Pancreas (tissue), 10 donors: Measurements from ENCODE around the gene KCNB1. TPM values are rescaled to one million over a fixed set of nuclear protein-coding genes. Genes with fewer than 3 reads are reported as not detected.

Source experiments
- ATAC-seq, 4 donors: fragments of 200-7000 bp; cut with Tn5 transposase; one replicate each; pipeline versions ENCODE4 v1.8.0 to v1.9.1; 2020; ENCODE audit warnings: mild to moderate bottlenecking in 4 of 4, moderate library complexity in 4 of 4
- DNase-seq, 6 donors: peaks; one replicate each; pipeline ENCODE4 v3.0.0-alpha.2; 2020
- FAIRE-seq: peaks from 2 replicates; lab custom pipeline; 2012; peaks lifted over from hg19 to GRCh38; lab: Jason Lieb, UNC
- H3K27ac ChIP-seq, 4 donors: fragments of 200-600 bp; sonication (generic); 1 replicate in 3 of 4; 2 replicates in 1 of 4; pipeline versions ENCODE4 v1.5.0 to v1.8.0; 2020
- H3K27me3 ChIP-seq, 4 donors: fragments of 200-600 bp; one replicate each; pipeline ENCODE4 v1.8.0; 2021
- H3K36me3 ChIP-seq, 3 donors: fragments of 200-600 bp; sonication (generic) in 1 of 3; one replicate each; pipeline versions ENCODE4 v1.5.0 to v1.8.0; 2020 to 2021
- H3K4me1 ChIP-seq, 3 donors: fragments of 200-600 bp; one replicate each; pipeline ENCODE4 v1.8.0; 2021
- H3K4me3 ChIP-seq, 4 donors: fragments of 200-600 bp; sonication (generic) in 2 of 4; one replicate each; pipeline versions ENCODE4 v1.5.0 to v1.8.0; 2020 to 2021
- H3K9me3 ChIP-seq, 4 donors: fragments of 200-600 bp; one replicate each; pipeline ENCODE4 v1.8.0; 2021
- CTCF ChIP-seq, 4 donors: fragments of 200-600 bp; sonication (generic) in 3 of 4; IDR thresholded peaks; one replicate each; pipeline versions ENCODE4 v1.5.0 to v1.8.0; 2021; ENCODE audit warnings: antibody characterized with exemption in 4 of 4
- WGBS, 2 donors: extraction: QIAGEN DNeasy Blood & Tissue Kit; methylation state at CpG; one replicate each; pipeline ENCODE4 v1.1.7; 2013; 5-methylcytosine and 5-hydroxymethylcytosine counted together
- intact Hi-C, 3 donors: fragments of 100-400 bp; cut with DNase I; formaldehyde crosslinking; loops; one replicate each; pipeline versions ENCODE4 v1.11.1 to v1.14.2; 2022
- polyA plus RNA-seq, 2 donors: library from polyadenylated mRNA; stranded (reverse); fragments of 200-250 nt; gene quantifications; one replicate each; pipeline ENCODE4 v1.2.3, GENCODE V29; 2013
- total RNA-seq, 6 donors: library from RNA; stranded (reverse); fragmentation: NEBNext Ultra II Directional in 4 of 6; extraction: Animal tissue kit (Norgen Biotek cat#: 25700) in 4 of 6; gene quantifications; one replicate each; pipeline versions ENCODE4 v1.2.1 to v1.2.4, GENCODE V29; 2021 to 2023
- donor health status: healthy with polysubstance abuse.
- donor health status: DM: no; HTN: no; CAD: no; lungs with moderate emphysema.
- donor health status: DM: no; HTN: no; CAD: no.
- donor health status: control.
- donor health status: control.
- donor health status: Bipolar disorder and iron deficiency.
- donor health status: DM: yes; HTN: yes; CAD: no.
- donor health status: DM: no; HTN: no; CAD: no.
- donor health status: DM: no; HTN: no; CAD: no.
- donor health status: DM: yes; HTN: yes; CAD: no.

KCNB1 gene
- total and polyA plus RNA-seq, 8 donors = 0.28 to 2.5 (median 0.31) TPM

- DNase-seq (no peak), FAIRE-seq (no peak), ATAC-seq (no peak)
- Histone ChIP-seq H3K27me3 (no peaks in the 10 kb centered on the region), H3K27ac (no peak overlapping the region), H3K36me3 (no peaks in the 10 kb centered on the region), H3K4me3 (no peak overlapping the region), H3K4me1 (no peaks in the 10 kb centered on the region), H3K9me3 (no peaks in the 10 kb centered on the region)
- 51 to 54% methylated on average over 5 of the region's 5 CpGs for WGBS, 2 donors
- TF ChIP-seq CTCF (IDR thresholded peaks at IDR 0.05) = no peak
- intact Hi-C loops = no loop called here
Observed at GRCh38 chr20:49399329-49399728, 83.1 kb downstream of the KCNB1 start.

GRCh38 chr20:49398401-49399144, 83.9 kb downstream of the KCNB1 start:
- H3K27ac ChIP-seq = no peak overlapping the region
- H3K4me1 ChIP-seq = no peaks in the 10 kb centered on the region
- intact Hi-C loops = no loop called here
- no peaks in the 10 kb centered on the region for H3K27me3 ChIP-seq
- TF ChIP-seq CTCF (IDR thresholded peaks at IDR 0.05) = no peak
- no peaks in the 10 kb centered on the region for H3K9me3 ChIP-seq
- FAIRE-seq (no peak), DNase-seq (no peak), ATAC-seq (no peak)
- no peaks in the 10 kb centered on the region for H3K36me3 ChIP-seq
- WGBS, 2 donors = 75 to 82% methylated on average over 4 of the region's 4 CpGs
- H3K4me3 ChIP-seq = no peak overlapping the region

GRCh38 chr20:49397525-49397924, 84.9 kb downstream of the KCNB1 start:
- WGBS, 2 donors = 83 to 90% methylated on average over 6 of the region's 6 CpGs
- H3K9me3 ChIP-seq = no peaks in the 10 kb centered on the region
- no peak overlapping the region for H3K27ac ChIP-seq
- DNase-seq (no peak), ATAC-seq (no peak), FAIRE-seq (no peak)
- H3K4me1 ChIP-seq = no peaks in the 10 kb centered on the region
- no peak overlapping the region for H3K4me3 ChIP-seq
- intact Hi-C loops = no loop called here
- TF ChIP-seq CTCF (IDR thresholded peaks at IDR 0.05) = no peak
- H3K27me3 ChIP-seq = no peaks in the 10 kb centered on the region
- no peaks in the 10 kb centered on the region for H3K36me3 ChIP-seq

GRCh38 chr20:49396230-49396629, 86.2 kb downstream of the KCNB1 start:
- no peak for TF ChIP-seq CTCF (IDR thresholded peaks at IDR 0.05)
- FAIRE-seq (no peak), DNase-seq (no peak), ATAC-seq (no peak)
- Histone ChIP-seq H3K4me1 (no peaks in the 10 kb centered on the region), H3K4me3 (no peak overlapping the region), H3K27ac (no peak overlapping the region), H3K27me3 (no peaks in the 10 kb centered on the region), H3K9me3 (no peaks in the 10 kb centered on the region), H3K36me3 (no peaks in the 10 kb centered on the region)
- 85 to 96% methylated on average over 7 of the region's 7 CpGs for WGBS, 2 donors
- intact Hi-C loops = no loop called here

GRCh38 chr20:49395659-49396058, 86.8 kb downstream of the KCNB1 start:
- ATAC-seq (no peak), FAIRE-seq (no peak), DNase-seq (no peak)
- Histone ChIP-seq H3K4me3 (no peak overlapping the region), H3K4me1 (no peaks in the 10 kb centered on the region), H3K9me3 (no peaks in the 10 kb centered on the region), H3K36me3 (no peaks in the 10 kb centered on the region), H3K27ac (no peak overlapping the region), H3K27me3 (no peaks in the 10 kb centered on the region)
- WGBS, 2 donors = 80 to 84% methylated on average over 11 of the region's 11 CpGs
- intact Hi-C loops = no loop called here
- no peak for TF ChIP-seq CTCF (IDR thresholded peaks at IDR 0.05)
